GM21529 (cell line): ENCODE data around the gene WFDC8.
"Not testable (repeated sequence)": the region's sequence is repeated elsewhere in the genome, so short reads cannot be mapped to it uniquely, and the experiment has no call there.

Experiments used
- ATAC-seq: cut with Tn5 transposase; IDR thresholded peaks from one replicate; pipeline ENCODE4 v1.9.1; 2021; ENCODE audit not compliant: unreplicated experiment

WFDC8 gene

GRCh38 chr20:45579184-45579583, at the start of gene WFDC8:
TSS of gene WFDC8 (minus strand) at chr20:45579284. CDS start at chr20:45579247, 37 bp downstream.
- ATAC-seq, result no peak

GRCh38 chr20:45626540-45626939, 47.5 kb upstream of the WFDC8 start:
- no peak for ATAC-seq

DNA sequence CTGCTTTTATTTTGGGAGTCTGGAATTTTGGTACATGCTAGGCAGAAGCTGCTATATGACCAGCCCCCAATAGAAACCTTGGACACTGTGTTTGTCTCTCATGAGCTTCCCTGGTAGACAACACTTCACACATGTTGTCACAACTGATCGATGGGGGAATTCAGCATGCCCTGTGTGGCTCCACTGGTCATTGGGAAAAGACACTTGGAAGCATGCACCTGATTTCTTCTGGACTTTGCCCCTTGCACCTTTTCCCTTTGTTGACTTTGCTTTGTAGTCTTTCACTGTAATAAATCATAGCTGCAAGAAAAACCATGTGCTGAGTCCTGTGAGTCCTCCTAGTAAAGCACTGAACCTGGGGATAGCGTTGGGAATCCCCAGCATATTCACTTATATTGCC, 42.5 kb upstream of the WFDC8 start:
- ATAC-seq, result no peak

GRCh38 chr20:45617591-45617990, 38.5 kb upstream of the WFDC8 start:
- ATAC-seq, result no peak

DNA sequence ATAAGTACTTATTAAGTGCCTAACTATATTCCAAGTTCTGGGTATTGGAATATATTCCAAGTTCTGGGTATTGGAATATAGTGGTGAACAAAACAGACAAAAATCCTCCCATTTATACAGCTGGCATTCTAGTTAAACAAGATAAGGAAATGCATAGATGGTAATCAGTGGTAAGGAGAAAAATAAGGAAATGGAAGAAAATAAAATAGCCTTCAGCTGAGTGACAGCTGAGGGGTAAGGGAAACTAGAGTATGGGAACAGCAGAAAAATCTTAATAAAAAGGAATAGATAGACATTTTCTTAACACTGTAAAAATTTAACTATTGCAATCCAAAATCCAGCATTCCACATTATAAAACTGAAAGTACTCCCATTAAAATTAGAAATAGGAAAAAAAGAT, 33.2 kb upstream of the WFDC8 start:
- no peak for ATAC-seq

GRCh38 chr20:45611054-45611453, 32.0 kb upstream of the WFDC8 start:
- no peak for ATAC-seq

DNA sequence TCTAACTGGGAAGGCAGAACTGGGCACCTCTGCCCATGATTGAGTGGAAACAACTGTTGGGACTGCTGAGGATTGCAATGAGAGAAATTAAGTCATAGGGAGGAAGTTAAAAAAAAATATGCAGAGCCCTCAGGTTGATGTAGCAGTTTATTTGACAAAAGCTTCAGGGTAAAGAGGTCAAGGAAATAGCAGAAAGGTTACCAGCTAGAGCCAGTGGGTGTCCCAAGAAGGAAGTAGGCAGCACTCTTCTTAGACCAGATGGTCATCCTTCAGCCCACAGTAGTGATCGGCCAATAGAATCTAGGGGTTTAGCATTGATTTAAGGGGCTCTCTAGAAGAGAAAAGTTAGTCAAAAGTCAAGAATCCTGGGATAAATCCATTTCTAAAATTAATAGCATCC, 28.7 kb upstream of the WFDC8 start:
- ATAC-seq, result no peak

- ATAC-seq, result no peak
Observed at GRCh38 chr20:45595235-45595634, 16.2 kb upstream of the WFDC8 start.

DNA sequence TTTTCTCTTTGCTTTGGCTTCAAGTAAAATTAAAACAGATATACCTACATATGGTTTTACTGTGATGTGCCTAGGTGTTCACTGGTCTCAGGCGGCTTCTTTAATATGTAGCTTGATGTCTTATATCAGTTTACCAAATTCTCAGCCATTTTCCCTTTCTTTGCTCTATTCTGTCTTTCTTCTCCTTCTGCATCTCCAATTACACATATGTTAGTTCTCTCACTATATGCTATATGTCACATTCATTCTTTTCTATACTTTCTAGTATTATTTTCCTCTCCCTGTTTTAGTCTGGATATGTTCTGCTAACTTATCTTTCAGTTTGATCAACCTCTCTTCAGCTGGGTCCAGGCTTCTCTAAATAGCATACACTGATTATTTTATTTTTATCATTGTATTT, 14.4 kb upstream of the WFDC8 start:
- no peak for ATAC-seq

DNA sequence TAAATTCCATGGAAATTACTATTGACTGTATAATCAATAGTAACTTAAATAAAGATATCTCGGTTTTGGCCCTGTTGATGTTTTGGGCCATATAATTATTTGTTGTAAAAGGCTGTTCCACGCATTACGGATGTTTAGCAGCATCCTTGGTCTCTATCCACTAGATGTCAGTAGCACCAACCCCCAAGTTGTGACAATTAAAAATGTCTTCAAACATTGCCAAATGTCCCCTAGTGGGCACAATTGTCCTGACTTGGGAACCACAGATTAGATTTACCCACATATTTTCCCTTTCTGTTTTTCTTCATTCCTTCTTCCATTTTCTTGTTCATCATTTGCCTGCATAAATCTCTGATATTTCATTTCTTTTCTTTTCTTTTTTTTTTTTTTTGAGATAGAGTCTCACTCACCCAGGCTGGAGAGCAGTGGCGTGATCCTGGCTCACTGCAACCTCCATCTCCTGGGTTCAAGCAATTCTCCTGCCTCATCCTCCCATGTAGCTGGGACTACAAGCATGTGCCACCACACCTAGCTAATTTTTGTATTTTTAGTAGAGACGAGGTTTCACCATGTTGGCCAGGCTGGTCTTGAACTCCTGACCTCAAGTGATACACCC, 13.6 kb upstream of the WFDC8 start:
- ATAC-seq, result no peak

GRCh38 chr20:45589725-45590124, 10.6 kb upstream of the WFDC8 start:
- ATAC-seq, result no peak

DNA sequence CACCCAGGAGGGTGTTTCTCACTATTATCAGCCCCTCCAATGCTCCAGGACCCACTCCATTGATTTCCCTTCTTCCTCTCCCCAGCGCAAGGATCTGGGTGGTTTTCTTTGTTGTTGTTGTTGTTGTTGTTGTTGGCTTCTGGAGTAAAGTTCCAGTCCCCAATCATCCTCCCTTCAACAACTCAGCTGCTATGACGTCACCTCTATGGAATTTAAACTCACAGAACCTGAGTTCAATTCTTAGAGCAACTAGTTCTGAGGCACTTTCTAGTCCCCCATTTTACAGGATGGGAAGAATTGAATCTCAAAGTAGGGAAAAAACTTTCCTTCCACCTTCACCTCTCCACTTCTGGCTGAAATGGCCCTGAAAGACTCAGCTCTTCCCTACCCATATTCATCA, 9.7 kb upstream of the WFDC8 start:
- no peak for ATAC-seq

GRCh38 chr20:45585986-45586385, 6.9 kb upstream of the WFDC8 start:
- ATAC-seq, result not testable (repeated sequence)

- ATAC-seq, result not testable (repeated sequence)
Observed at GRCh38 chr20:45584294-45584693, 5.2 kb upstream of the WFDC8 start.

DNA sequence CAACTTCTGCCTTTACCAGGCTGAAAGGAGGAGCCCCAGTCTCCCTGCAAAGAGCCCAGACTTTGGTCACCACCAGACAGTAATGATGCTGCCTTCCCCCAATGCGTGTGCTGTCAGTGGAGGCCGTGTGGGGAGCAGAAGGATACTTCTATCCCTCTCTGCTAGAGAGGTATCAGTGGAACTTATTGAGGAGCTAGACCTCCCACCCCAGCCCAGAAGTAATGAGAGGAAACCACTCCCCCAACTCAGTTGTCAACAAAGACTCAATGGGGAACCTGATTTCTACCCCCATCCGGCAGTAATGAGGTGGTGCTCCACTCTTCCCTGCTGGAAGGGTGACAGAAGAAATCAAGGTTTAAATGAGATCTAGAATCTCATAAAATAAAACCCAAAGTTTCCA, 4.4 kb upstream of the WFDC8 start:
- ATAC-seq, result no peak

DNA sequence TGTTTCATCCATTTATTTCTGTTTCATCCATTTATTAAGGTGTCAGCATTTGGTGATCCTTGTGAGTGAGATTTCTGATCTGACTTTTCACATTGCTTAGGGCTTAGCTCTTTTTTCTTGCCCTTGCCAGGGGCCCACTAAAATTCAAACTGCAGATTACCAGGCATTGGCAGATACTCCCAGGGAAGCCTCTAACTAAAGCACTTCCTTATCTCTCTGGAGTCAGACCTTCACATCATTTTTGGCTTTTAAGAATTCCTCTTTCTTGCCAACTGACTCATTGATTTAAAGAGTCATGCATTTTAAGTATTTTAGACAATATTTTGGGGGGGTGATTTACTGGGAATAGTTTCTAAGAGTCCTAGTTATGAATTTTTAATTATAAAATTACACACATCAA, 2.6 kb upstream of the WFDC8 start:
- ATAC-seq, result no peak

GRCh38 chr20:45578231-45578630, 853 bp downstream of the WFDC8 start:
- no peak for ATAC-seq

DNA sequence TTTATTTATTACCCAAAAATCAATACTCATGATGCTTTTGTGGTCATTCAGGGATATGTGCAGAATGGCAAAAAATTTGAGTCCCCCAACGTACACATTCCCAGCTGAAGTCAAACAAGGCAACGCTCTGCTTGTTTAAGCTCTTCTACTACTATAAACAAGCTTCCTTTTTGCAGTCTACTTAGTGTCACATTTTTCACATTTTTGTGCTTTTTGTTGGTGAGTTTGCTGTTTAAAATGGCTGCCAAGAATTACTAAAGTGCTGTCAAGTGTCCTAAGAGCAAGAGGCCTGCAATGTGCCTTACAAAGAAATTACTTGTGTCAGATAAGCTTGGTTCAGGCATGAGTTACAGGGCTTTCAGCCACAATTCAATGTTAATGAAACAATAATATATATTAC, 2.1 kb downstream of the WFDC8 start:
- no peak for ATAC-seq

DNA sequence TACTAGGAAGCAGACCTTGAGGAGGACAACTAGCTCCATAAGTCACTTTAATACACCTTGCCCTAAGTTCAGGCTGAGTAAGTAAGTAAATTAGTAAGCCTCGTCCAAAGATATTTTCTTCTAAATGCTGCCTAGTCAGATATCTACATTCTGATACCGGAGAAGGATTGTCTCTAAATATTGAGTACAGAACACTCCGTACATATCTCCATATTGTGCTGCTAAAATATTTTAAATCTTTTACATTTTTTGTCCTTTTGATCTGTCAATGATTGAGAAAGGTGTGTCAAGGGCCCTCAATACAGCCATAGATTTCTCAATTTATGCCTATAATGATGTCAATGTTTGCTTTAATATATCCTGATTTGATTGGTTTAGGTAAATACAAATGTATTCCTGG, 3.2 kb downstream of the WFDC8 start:
- no peak for ATAC-seq

DNA sequence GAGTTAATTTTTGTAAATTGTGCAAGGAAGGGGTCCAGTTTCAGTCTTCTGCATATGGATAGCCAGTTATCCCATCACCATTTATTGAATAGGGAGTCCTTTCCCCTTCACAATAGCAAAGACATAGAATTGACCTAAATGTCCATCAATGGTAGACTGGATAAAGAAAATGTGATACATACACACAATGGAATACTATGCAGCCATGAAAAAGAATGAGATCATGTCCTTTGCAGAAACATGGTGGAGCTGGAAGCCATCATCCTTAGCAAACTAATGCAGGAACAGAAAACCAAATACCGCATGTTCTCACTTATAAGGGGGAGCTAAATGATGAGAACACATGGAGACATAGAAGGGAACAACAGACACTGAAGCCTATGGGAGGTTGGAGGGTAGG, 9.4 kb downstream of the WFDC8 start:
- ATAC-seq, result not testable (repeated sequence)

GRCh38 chr20:45564760-45565276, 14.3 kb downstream of the WFDC8 start:
- no peak for ATAC-seq

DNA sequence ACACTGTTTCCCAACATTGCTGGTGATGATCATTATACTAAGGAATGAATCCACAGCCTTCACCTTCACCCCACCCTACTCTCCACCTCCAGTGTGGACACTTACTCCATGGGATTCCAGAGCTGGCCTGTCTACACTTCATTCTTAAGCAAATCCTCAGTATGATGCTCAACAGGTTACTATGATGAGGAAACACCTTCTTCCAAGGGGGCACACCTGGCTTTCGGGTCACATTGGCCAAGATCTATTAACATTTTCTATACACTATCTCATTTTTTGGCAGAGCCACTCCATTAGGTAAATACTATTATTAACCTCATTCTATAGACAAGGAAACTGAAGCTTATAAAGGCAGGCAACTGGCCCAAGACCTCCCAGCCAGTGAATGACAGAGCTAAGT, 23.9 kb downstream of the WFDC8 start:
- ATAC-seq, result no peak

- no peak for ATAC-seq
Observed at GRCh38 chr20:45552456-45552855, 26.6 kb downstream of the WFDC8 start.
